Colonic mucosa (tissue), 4 donors: ENCODE measurements around the gene PFKFB2. TPM values are rescaled to one million over a fixed set of nuclear protein-coding genes. Genes with fewer than 3 reads are reported as not detected.

Source experiments
- DNase-seq: peaks from one replicate; pipeline ENCODE4 v3.0.0-alpha.2; 2020
- H3K27ac ChIP-seq: fragments of 200-600 bp; one replicate; pipeline ENCODE4 v1.8.0; 2021
- H3K27me3 ChIP-seq: fragments of 200-600 bp; one replicate; pipeline ENCODE4 v1.8.0; 2021
- H3K36me3 ChIP-seq: fragments of 200-600 bp; one replicate; pipeline ENCODE4 v1.8.0; 2021
- H3K4me1 ChIP-seq: fragments of 200-600 bp; one replicate; pipeline ENCODE4 v1.8.0; 2021; ENCODE audit warnings: mild to moderate bottlenecking
- H3K4me3 ChIP-seq: fragments of 200-600 bp; one replicate; pipeline ENCODE4 v1.8.0; 2021
- H3K9ac ChIP-seq, 2 donors: one replicate each; pipeline ENCODE4 v1.7.0; 2013; ENCODE audit warnings: control low read depth in 2 of 2, low read depth in 2 of 2, low read length in 2 of 2
- H3K9me3 ChIP-seq: fragments of 200-600 bp; one replicate; pipeline ENCODE4 v1.8.0; 2021
- CTCF ChIP-seq: fragments of 200-600 bp; IDR thresholded peaks from one replicate; pipeline ENCODE4 v1.8.0; 2022; ENCODE audit warnings: antibody characterized with exemption, mild to moderate bottlenecking
- intact Hi-C: fragments of 100-400 bp; cut with DNase I; formaldehyde crosslinking; loops from one replicate; pipeline ENCODE4 v1.14.1; 2022
- total RNA-seq, 2 donors: library from RNA; stranded (reverse); fragmentation: NEBNext Ultra II Directional in 1 of 2; extraction: Animal tissue kit (Norgen Biotek cat#: 25700) in 1 of 2; gene quantifications; one replicate each; pipeline ENCODE4 v1.2.1, GENCODE V29; 2021
- donor health status: healthy.
- donor health status: DM: no; HTN: no; CAD: no.
- donor health status: DM: no; HTN: no; CAD: no.

Gene PFKFB2
- total RNA-seq, 2 donors from 2014 or later = 52.1 to 88.5 TPM

DNA sequence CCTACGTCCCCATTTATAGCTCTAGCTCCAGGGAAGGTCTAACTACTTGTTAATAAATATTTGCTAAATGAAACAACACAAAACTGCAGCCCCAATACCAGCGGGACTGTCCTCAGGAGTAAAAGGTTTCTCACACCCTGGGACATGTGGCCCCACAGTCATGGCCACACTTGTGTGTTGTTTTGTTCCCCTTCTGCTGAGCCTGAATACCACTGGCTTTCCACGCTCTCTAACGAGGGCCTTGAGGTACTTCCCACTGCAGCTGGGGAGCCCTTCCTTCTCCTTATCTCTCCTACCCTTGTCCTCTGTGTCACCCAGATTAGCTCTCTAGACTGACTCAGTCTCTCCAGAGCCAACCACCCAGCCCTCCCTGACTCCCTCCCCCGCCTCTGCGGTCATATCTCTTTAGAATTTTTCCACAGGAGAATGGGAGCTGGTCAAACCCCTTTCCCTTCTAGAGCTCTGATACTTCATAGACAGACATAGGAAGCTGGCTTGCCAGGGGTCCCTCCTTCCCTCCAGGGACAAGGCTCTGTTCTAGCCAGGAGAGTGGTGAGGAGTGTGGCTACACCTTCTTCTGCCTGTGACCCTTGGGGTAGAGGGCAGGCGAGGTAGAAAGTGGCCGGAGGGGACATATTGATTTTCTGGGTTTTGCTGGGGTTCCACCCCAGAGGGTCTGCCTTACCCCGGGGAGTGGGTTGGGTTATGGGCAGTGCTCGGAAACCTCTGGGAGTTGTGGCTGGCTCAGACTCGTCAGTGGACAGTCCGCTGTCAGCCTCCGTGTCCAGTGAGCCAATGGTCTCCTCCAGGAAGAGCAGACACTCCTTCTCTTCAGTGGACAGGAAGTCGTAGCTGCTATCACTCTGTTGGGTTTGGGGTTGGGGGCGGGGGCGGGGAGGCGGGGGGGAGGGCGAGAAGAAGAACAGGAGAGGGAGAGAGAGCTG is 28.6 kb upstream of the PFKFB2 start:
- Histone ChIP-seq H3K27me3 (no peaks in the 10 kb centered on the region), H3K9ac (no peak overlapping the region), H3K4me1 (peaks cover 7% of the 10 kb centered on the region), H3K9me3 (no peaks in the 10 kb centered on the region), H3K27ac (no peak overlapping the region), H3K4me3 (no peak overlapping the region), H3K36me3 (no peaks in the 10 kb centered on the region)
- intact Hi-C loops = no loop called here
- DNase-seq = no peak
- TF ChIP-seq CTCF = no peak

DNA sequence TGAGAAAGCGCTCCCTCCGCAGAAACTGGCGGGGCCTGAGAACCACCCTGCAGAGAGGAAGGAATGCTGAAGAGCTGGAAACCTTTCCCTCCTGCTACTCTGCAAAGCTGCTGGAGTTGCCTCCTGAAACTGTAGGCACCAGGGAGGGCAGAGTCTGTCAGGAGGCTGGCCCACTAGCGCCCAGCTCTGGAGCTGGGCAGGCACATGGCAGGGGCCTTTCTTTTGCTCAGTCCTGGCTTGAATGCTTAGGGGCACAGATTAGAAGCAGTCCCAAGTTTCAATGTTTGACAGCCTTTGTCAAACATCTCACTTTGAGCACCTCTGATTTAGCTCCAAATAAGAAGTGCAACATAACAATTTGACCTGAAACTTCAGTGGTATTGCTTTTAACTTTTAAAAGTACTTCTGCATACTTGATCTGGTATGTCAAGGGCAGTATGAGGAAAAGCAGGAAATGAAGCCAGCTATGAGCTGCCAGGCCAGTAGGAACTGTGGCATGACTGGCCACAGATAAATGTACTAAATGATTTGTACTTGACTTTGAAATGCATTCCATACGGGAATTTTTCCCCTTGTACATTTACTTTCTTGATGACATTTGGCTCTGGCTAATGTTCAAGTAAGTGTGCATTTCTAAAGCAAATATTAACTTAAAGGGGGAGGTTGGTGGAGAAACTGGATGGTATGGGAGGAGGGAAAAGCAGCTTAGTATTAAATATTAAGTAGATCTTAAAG is 27.8 kb upstream of the PFKFB2 start:
- peaks cover 9% of the 10 kb centered on the region for H3K4me1 ChIP-seq
- no peak for DNase-seq
- no peaks in the 10 kb centered on the region for H3K9me3 ChIP-seq
- no peaks in the 10 kb centered on the region for H3K27me3 ChIP-seq
- no peak overlapping the region for H3K4me3 ChIP-seq
- no peak for TF ChIP-seq CTCF
- no peaks in the 10 kb centered on the region for H3K36me3 ChIP-seq
- intact Hi-C loops = no loop called here
- no peak overlapping the region for H3K27ac ChIP-seq
- H3K9ac ChIP-seq = peak overlapping the region in 1 of 2 donors; percentile 53

GRCh38 chr1:207026104-207026534 is 27.0 kb upstream of the PFKFB2 start:
- no peak for TF ChIP-seq CTCF
- intact Hi-C loops = no loop called here
- DNase-seq = no peak
- no peak overlapping the region for H3K9ac ChIP-seq
- no peaks in the 10 kb centered on the region for H3K9me3 ChIP-seq
- H3K4me3 ChIP-seq = no peak overlapping the region
- H3K27me3 ChIP-seq = no peaks in the 10 kb centered on the region
- peaks cover 9% of the 10 kb centered on the region for H3K4me1 ChIP-seq
- no peak overlapping the region for H3K27ac ChIP-seq
- H3K36me3 ChIP-seq = no peaks in the 10 kb centered on the region

DNA sequence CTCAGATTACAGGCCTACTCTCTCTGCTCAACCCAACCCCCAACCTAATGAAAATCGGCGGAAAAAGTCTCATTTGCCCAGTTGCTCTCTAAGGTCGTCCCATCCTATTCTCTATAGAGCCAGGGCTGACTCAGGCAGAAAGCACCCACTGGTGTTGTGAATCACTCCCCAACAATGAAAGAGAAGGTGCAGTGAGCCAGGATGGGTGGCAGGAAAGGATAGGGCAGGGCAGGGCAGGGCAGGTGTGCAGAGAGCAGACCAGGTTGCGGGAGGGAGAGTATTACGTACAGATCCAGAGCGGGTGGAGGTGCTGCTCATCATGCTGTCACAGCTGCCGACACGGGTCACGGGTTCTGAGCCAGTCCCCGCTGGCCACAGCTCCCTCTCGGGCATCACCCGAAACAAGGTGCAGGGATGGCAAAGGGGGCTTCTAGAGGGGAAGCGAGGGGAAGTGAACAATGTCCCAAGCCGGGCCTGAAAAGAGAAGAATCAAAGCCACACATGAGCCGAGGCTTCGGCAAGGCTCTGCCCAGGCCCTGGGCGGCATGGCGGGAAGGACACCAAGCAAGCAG is 25.8 kb upstream of the PFKFB2 start:
- DNase-seq = peak; percentile 81
- TF ChIP-seq CTCF = no peak
- H3K4me1 ChIP-seq = peaks cover 9% of the 10 kb centered on the region

DNA sequence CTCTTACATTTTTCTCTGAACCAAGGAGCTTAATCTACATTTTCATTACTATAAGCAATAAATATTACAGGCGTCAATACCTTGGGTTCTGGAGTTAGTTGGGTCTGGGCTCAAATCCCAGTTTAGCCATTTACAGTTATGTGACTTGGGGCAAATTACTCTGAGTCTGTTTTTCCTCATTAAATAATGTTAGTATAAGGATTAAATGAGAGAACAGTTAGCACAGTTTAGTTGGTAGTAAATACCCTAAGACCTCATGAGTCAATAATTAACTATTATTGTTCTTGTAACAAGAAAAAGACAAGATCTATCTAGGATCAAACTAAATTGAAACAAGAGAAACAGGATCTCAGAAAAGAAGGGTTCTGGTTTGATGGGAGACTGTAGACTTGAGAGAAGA is 25.2 kb upstream of the PFKFB2 start:
- peak overlapping the region; percentile 34 for H3K27ac ChIP-seq
- H3K4me1 ChIP-seq = peaks cover 9% of the 10 kb centered on the region
- H3K9me3 ChIP-seq = no peaks in the 10 kb centered on the region
- TF ChIP-seq CTCF = no peak
- H3K36me3 ChIP-seq = no peaks in the 10 kb centered on the region
- H3K4me3 ChIP-seq = no peak overlapping the region
- H3K27me3 ChIP-seq = no peaks in the 10 kb centered on the region
- intact Hi-C loops = no loop called here
- peak overlapping the region in 1 of 2 donors; percentile 49 for H3K9ac ChIP-seq
- DNase-seq = no peak

More for the DNA sequence above, 25.8 kb upstream of the PFKFB2 start:
- H3K9me3 ChIP-seq = no peaks in the 10 kb centered on the region
- peak overlapping the region in 1 of 2 donors; percentile 49 for H3K9ac ChIP-seq
- no peaks in the 10 kb centered on the region for H3K27me3 ChIP-seq
- peak overlapping the region; percentile 34 for H3K27ac ChIP-seq
- intact Hi-C loops = no loop called here
- no peaks in the 10 kb centered on the region for H3K36me3 ChIP-seq
- H3K4me3 ChIP-seq = no peak overlapping the region
